ENCODE measurements around the gene HOXA11. TPM values are rescaled to one million over a fixed set of nuclear protein-coding genes. Genes with fewer than 3 reads are reported as not detected.

The HOXA11 gene
- total RNA-seq, 1 experiment from 2014 or later = not detected

DNA sequence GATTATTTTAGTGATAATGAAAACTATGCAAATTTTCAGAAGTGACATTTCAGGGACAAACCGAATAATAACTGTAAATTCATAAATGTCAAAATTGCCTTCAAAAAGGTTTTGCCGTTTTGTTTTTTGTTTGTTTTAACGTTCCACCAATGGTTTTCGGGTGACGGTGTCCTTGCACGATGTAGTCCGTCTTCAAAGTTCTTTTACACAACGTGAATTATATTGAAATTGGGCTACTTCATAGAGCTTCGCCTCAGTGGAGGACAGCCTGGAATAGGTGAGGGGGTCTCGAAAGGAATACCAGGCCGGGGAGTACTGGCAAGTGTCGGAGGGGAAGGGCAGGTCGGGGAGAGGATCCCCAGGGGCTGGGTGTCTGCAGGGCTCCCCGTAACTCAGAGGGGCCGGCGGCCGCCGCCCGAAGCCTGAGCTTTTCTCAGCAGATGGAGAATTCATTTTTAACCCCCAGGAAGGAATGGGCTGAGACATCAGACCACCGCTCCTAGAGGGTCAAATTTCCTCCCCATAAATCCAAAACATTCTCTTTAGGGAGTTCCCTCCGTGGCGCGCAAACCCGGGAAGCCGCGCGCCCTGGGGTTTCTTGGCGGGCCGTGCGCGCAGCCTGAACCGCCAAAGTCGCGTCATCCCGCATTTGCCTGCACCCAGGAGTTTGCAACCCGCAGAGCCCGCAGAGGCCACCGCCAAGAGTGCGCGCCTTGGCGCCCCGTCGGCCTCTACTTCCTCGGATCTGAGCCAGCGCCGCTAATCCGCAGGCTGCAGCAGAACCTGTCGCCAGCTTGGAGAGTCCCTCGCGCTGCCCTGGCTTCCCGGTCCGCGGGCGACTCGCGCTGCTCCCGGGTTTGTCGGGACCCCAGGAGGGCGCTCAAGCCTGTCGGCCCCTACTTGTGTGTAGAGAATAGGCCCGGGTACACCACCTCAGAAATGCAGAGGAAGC lies 40.2 kb upstream of the HOXA11 start:
- WGBS (ENCODE audit: extremely low coverage, insufficient read length, low lambda C conversion rate) = no CpG with 5 or more reads among the region's 61 CpGs
- H2AFZ ChIP-seq (ENCODE audit: low read length) = no peak overlapping the region
- peaks cover 98% of the 10 kb centered on the region for H3K27me3 Mint-ChIP-seq (ENCODE audit: low read depth)

More for the DNA sequence above, 40.2 kb upstream of the HOXA11 start:
- no peak overlapping the region for H2AK5ac ChIP-seq (ENCODE audit: insufficient read length, low read length)
- no peak overlapping the region for H4K5ac ChIP-seq (ENCODE audit: insufficient read length, low read depth, low read length)
- no peak overlapping the region for H2BK15ac ChIP-seq (ENCODE audit: low read depth, low read length)
- Mint-ChIP-seq H3K9me3 (peaks cover 0 to 7% of the 10 kb centered on the region in 2 experiments; a peak in 1 of 5 replicates), H3K27ac (no peak overlapping the region), H3K36me3 (ENCODE audit: insufficient read depth in 1 of 3, low read depth in 3 of 3) (peaks cover 0 to 2% (median 0%) of the 10 kb centered on the region in 3 experiments; a peak in 2 of 7 replicates), H3K4me3 (peak overlapping the region; percentile 38 to 73; a peak in 4 of 5 replicates), H3K4me1 (peaks cover 15 to 17% of the 10 kb centered on the region in 2 experiments)
- peaks cover 3% of the 10 kb centered on the region for H3K23me2 ChIP-seq (ENCODE audit: insufficient read length, low read depth, low read length, poor library complexity, severe bottlenecking)
- H3K9me3 ChIP-seq (ENCODE audit: control insufficient read depth, low read depth, low read length) = no peaks in the 10 kb centered on the region
- H4K8ac ChIP-seq (replicated peaks; ENCODE audit: insufficient read length, low read depth, low read length) = no peak overlapping the region
- H3K18ac ChIP-seq (ENCODE audit: insufficient read length, low read depth, low read length) = no peak overlapping the region
- H3K4ac ChIP-seq (ENCODE audit: low read depth, low read length) = no peak overlapping the region
- H2BK20ac ChIP-seq (ENCODE audit: low read depth, low read length, poor library complexity, severe bottlenecking) = no peak overlapping the region
- no peak overlapping the region for H3K27ac ChIP-seq (ENCODE audit: insufficient read length, low read depth, low read length)
- no peaks in the 10 kb centered on the region for H3K79me2 ChIP-seq (ENCODE audit: insufficient read depth, low read length)
- no peak overlapping the region for H3K14ac ChIP-seq (ENCODE audit: insufficient read depth, low read length)
- no peak overlapping the region for H2BK12ac ChIP-seq (ENCODE audit: insufficient read length, low read depth, low read length)
- no peak overlapping the region for H2BK5ac ChIP-seq (ENCODE audit: insufficient read length, low read length)
- DNase-seq = peak; percentile 61
- peak overlapping the region; percentile 66 for H3K4me2 ChIP-seq (ENCODE audit: insufficient read depth, insufficient read length, low read length)
- H4K91ac ChIP-seq (ENCODE audit: insufficient read length, low read depth, low read length) = no peak overlapping the region
- TF ChIP-seq, protein P1, sequence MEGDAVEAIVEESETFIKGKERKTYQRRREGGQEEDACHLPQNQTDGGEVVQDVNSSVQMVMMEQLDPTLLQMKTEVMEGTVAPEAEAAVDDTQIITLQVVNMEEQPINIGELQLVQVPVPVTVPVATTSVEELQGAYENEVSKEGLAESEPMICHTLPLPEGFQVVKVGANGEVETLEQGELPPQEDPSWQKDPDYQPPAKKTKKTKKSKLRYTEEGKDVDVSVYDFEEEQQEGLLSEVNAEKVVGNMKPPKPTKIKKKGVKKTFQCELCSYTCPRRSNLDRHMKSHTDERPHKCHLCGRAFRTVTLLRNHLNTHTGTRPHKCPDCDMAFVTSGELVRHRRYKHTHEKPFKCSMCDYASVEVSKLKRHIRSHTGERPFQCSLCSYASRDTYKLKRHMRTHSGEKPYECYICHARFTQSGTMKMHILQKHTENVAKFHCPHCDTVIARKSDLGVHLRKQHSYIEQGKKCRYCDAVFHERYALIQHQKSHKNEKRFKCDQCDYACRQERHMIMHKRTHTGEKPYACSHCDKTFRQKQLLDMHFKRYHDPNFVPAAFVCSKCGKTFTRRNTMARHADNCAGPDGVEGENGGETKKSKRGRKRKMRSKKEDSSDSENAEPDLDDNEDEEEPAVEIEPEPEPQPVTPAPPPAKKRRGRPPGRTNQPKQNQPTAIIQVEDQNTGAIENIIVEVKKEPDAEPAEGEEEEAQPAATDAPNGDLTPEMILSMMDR (conservative IDR thresholded peaks at IDR 0.05) = no peak
- no peak overlapping the region for H3K23ac ChIP-seq (ENCODE audit: insufficient read length, low read depth, low read length)
- no peak overlapping the region for H3T11ph ChIP-seq (ENCODE audit: low read length)
- no peaks in the 10 kb centered on the region for H4K20me1 ChIP-seq (ENCODE audit: control insufficient read depth, insufficient read depth, insufficient read length)
- no peak overlapping the region for H3K9ac ChIP-seq (ENCODE audit: extremely low read depth, insufficient read length, low read length)
- H3K79me1 ChIP-seq (ENCODE audit: insufficient read depth, low read depth, low read length, poor library complexity, severe bottlenecking) = no peaks in the 10 kb centered on the region
- H2BK120ac ChIP-seq (ENCODE audit: low read depth, low read length, poor library complexity, severe bottlenecking) = no peak overlapping the region
- no peak overlapping the region for H3K56ac ChIP-seq (ENCODE audit: insufficient read length, low read depth, low read length)
- H3K27me3 ChIP-seq (ENCODE audit: insufficient read depth, low read length) = peaks cover 71% of the 10 kb centered on the region
- H3K4me1 ChIP-seq (ENCODE audit: insufficient read depth, low read length) = no peaks in the 10 kb centered on the region; the same call in none of the 2 replicates

Measured in H9 (cell line).